HUDEP-2 (cell line): ENCODE data around the gene TRIM43B.
"Not testable (repeated sequence)": the region's sequence is repeated elsewhere in the genome, so short reads cannot be mapped to it uniquely, and the experiment has no call there.

Experiments used
- DNase-seq, 76 experiments: peaks; one replicate each; lab custom pipeline; 2025; ENCODE audit not compliant: unreplicated experiment in 76 of 76; lab: John Stamatoyannopoulos, UW

The TRIM43B gene

GRCh38 chr2:95434507-95435076, 50.0 kb downstream of the TRIM43B start:
- not testable (repeated sequence) for DNase-seq

- DNase-seq, result not testable (repeated sequence)
Observed at GRCh38 chr2:95433973-95434372, 50.6 kb downstream of the TRIM43B start.

- not testable (repeated sequence) for DNase-seq
Observed at GRCh38 chr2:95433373-95433772, 51.2 kb downstream of the TRIM43B start.

GRCh38 chr2:95429748-95430467, 54.6 kb downstream of the TRIM43B start:
- not testable (repeated sequence) for DNase-seq

GRCh38 chr2:95427196-95427867, 57.2 kb downstream of the TRIM43B start:
- not testable (repeated sequence) for DNase-seq
